DND-41 (cell line): Measurements from ENCODE around the gene SORCS1.

Source experiments
- CTCF ChIP-seq: IDR thresholded peaks from 2 replicates; pipeline ENCODE4 v1.5.1; 2012; ENCODE audit warnings: borderline replicate concordance, low read length, moderate library complexity, mild to moderate bottlenecking; ENCODE audit not compliant: poor library complexity, severe bottlenecking; ENCODE audit errors: extremely low read depth
- EZH2 ChIP-seq: IDR thresholded peaks from 3 replicates; pipeline ENCODE4 v1.6.1; 2012; ENCODE audit warnings: borderline replicate concordance, low read depth, mild to moderate bottlenecking, moderate library complexity, low read length, inconsistent platforms; ENCODE audit not compliant: severe bottlenecking

GRCh38 chr10:106802949-106803348 lies 361.6 kb downstream of the SORCS1 start:
- TF ChIP-seq CTCF, result no peak
- no peak for TF ChIP-seq EZH2
